Thyroid gland (tissue), 4 donors: ENCODE measurements around the gene SCN8A.

Experiments used
- POLR2A ChIP-seq, 2 donors: fragments of 450-650 bp; IDR thresholded peaks; one replicate each; pipeline ENCODE4 v1.6.1; 2017; ENCODE audit warnings: antibody characterized with exemption in 2 of 2, mild to moderate bottlenecking in 2 of 2, moderate library complexity in 1 of 2
- TF ChIP-seq, protein P1 (sequence below), 6 experiments: fragments of 200-600 bp in 3 of 6; fragments of 450-650 bp in 3 of 6; sonication (generic) in 3 of 6; IDR thresholded peaks; one replicate each; pipeline ENCODE4 v1.5.1; 2016 to 2019; ENCODE audit warnings: antibody characterized with exemption in 6 of 6, mild to moderate bottlenecking in 2 of 6, inconsistent platforms in 1 of 6, moderate library complexity in 1 of 6

DNA sequence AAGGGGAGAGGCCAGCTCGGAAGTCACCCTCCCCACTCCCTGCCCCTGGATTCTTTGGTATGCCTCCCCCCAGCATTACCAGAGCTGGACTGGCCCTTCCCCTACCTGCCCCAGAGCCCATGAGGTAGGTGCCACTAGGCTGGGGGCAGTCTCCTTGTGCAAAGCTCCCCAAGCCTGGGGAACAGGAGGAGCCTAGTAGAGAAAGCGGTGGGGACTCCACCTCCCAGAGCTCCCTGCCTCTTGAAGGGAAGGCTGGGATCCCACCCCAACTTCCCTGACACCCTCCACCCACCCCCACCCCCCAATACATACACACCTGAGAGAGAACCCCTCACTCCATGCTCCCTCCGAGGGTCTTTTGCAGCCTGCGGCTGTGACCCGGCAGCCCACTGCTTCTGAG lies 227.1 kb downstream of the SCN8A start:
- TF ChIP-seq, protein P1, sequence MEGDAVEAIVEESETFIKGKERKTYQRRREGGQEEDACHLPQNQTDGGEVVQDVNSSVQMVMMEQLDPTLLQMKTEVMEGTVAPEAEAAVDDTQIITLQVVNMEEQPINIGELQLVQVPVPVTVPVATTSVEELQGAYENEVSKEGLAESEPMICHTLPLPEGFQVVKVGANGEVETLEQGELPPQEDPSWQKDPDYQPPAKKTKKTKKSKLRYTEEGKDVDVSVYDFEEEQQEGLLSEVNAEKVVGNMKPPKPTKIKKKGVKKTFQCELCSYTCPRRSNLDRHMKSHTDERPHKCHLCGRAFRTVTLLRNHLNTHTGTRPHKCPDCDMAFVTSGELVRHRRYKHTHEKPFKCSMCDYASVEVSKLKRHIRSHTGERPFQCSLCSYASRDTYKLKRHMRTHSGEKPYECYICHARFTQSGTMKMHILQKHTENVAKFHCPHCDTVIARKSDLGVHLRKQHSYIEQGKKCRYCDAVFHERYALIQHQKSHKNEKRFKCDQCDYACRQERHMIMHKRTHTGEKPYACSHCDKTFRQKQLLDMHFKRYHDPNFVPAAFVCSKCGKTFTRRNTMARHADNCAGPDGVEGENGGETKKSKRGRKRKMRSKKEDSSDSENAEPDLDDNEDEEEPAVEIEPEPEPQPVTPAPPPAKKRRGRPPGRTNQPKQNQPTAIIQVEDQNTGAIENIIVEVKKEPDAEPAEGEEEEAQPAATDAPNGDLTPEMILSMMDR (IDR thresholded peaks at IDR 0.05), result no peak
- TF ChIP-seq POLR2A (IDR thresholded peaks at IDR 0.05), result no peak
